Rectal smooth muscle tissue (tissue), 1 donor: ENCODE measurements around the gene SYDE1.
A peak's percentile ranks its signal among the peaks of the same experiment; 100 is the strongest.
"Not testable (repeated sequence)": the region's sequence is repeated elsewhere in the genome, so short reads cannot be mapped to it uniquely, and the experiment has no call there.

ENCODE experiments used
- H3K27ac ChIP-seq: one replicate; pipeline ENCODE4 v1.7.0; 2013; ENCODE audit warnings: low read depth, low read length, inconsistent platforms
- H3K27me3 ChIP-seq: one replicate; pipeline ENCODE4 v1.7.0; 2013; ENCODE audit warnings: low read length; ENCODE audit not compliant: control insufficient read depth, insufficient read depth
- H3K36me3 ChIP-seq: one replicate; pipeline ENCODE4 v1.7.0; 2013; ENCODE audit warnings: low read length; ENCODE audit not compliant: control insufficient read depth, insufficient read depth
- H3K4me1 ChIP-seq: one replicate; pipeline ENCODE4 v1.7.0; 2013; ENCODE audit warnings: low read length; ENCODE audit not compliant: control insufficient read depth, insufficient read depth
- H3K4me3 ChIP-seq: one replicate; pipeline ENCODE4 v1.7.0; 2013; ENCODE audit warnings: low read length
- H3K9ac ChIP-seq: one replicate; pipeline ENCODE4 v1.7.0; 2013; ENCODE audit warnings: low read length

The SYDE1 gene

DNA sequence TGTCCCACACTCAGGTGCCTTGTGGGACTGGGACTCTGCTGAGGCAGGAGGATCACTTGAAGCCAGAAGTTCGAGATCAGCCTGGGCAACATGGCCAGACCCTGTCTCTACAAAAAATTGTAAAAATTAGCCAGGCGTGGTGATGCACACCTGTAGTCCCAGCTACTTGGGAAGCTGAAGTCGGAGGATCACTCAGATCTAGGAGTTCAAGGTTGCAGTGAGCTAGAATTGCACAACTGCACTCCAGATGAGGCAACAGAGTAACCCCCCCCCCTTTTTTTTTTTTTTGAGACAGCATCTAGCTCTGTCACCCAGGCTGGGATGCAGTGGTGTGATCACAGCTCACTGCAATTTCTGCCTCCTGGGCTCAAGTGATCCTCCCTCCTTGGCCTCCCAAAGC is 11.0 kb upstream of the SYDE1 start:
- Histone ChIP-seq H3K9ac (no peak overlapping the region), H3K27ac (no peak overlapping the region), H3K4me1 (peaks cover 3% of the 10 kb centered on the region), H3K4me3 (no peak overlapping the region), H3K36me3 (no peaks in the 10 kb centered on the region), H3K27me3 (no peaks in the 10 kb centered on the region)

DNA sequence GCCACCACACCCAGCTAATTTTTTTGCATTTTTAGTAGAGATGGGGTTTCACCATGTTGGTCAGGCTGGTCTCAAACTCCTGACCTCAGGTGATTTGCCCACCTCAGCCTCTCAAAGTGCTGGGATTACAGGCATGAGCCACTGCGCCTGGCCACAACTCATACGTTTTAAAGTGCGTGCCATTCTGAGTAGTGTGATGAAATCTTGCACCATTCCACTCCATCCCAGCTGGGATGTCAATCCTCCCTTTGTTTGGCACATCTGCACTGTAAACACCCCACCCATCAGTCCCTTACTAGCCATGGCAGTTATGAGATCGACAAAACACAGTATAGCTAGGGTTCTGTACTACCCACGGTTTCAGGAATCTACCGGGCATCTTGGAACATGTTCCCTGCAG is 9.2 kb upstream of the SYDE1 start:
- not testable (repeated sequence) for H3K27ac ChIP-seq, H3K27me3 ChIP-seq, H3K36me3 ChIP-seq, H3K4me3 ChIP-seq, H3K9ac ChIP-seq, H3K4me1 ChIP-seq

DNA sequence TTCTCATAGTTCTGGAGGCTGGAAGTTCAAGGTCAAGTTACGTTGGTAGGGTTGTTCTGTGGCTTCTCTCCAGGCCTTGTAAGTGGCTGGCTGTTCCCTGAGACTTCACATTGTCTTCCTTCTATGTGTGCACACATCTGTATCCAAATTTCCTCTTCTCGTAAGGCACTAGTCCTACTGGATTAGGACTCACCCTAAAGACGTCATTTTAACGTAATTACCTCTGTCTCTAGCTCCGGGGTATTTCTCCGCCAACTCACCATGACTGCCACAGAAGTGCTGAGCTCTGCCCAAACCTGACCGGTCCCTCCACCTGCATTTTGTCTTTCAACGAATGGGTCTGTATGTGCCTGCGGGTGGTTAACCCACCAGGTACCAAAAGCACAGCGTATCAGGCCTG is 8.7 kb upstream of the SYDE1 start:
- H3K27me3 ChIP-seq, result no peaks in the 10 kb centered on the region
- no peaks in the 10 kb centered on the region for H3K36me3 ChIP-seq
- no peak overlapping the region for H3K9ac ChIP-seq
- no peak overlapping the region for H3K4me3 ChIP-seq
- H3K4me1 ChIP-seq, result no peaks in the 10 kb centered on the region
- H3K27ac ChIP-seq, result no peak overlapping the region

DNA sequence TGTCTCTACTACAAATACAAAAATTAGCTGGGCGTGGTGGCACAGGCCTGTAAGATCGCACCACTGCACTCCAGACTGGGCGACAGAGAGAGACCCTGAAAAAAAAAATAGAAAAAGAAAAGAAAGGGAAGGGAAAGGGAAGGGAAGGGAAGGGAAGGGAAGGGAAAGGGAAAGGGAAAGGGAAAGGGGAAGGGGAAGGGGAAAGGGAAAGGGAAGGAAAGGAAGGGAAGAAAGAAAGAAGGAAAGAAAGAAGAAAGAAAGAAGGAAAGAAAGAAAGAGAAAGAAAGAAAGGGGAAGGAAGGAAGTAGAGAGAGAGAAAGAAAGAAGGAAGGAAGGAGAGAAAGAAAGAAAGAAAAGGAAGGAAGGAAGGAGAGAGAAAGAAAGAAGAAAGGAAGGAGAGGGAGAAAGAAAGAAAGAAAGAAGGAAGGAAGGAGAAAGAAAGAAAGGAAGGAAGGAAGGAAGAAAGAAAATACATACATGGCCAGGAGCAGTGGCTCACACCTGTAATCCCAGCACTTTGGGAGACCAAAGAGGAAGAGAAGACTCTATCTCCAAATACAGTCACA is 8.1 kb upstream of the SYDE1 start:
- H3K4me3 ChIP-seq, result no peak overlapping the region
- no peak overlapping the region for H3K27ac ChIP-seq
- no peaks in the 10 kb centered on the region for H3K4me1 ChIP-seq
- H3K9ac ChIP-seq, result no peak overlapping the region
- no peaks in the 10 kb centered on the region for H3K36me3 ChIP-seq
- no peaks in the 10 kb centered on the region for H3K27me3 ChIP-seq

DNA sequence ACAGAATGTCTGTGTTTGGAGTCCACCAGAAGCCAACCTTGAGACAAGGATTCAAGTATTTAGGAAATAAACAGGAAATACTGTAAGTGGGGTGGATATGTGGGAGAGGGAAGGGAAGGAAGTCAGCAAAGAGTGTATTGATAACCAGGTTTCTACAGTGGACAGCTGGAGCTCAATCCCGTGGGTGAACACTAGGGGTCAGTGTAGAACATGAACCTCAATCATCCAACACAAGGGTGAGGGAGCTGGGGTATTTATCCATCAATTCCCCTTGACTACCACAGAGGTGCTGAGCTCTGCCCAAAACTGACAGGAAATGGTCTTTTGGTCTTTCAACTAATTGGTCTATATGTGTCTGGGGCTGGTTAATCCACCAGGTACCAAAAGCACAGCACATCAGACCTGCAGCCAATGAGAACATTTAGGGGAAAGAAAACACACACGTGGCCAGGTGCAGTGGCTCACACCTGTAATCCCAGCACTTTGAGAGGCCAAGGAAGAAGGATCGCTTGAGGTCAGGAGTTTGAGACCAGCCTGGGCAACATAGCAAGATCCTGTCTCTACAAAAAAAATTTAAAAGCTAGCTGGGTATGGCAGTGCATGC is 5.6 kb upstream of the SYDE1 start:
- Histone ChIP-seq H3K36me3 (no peaks in the 10 kb centered on the region), H3K9ac (no peak overlapping the region), H3K27ac (no peak overlapping the region), H3K4me3 (no peak overlapping the region), H3K4me1 (no peaks in the 10 kb centered on the region), H3K27me3 (no peaks in the 10 kb centered on the region)

DNA sequence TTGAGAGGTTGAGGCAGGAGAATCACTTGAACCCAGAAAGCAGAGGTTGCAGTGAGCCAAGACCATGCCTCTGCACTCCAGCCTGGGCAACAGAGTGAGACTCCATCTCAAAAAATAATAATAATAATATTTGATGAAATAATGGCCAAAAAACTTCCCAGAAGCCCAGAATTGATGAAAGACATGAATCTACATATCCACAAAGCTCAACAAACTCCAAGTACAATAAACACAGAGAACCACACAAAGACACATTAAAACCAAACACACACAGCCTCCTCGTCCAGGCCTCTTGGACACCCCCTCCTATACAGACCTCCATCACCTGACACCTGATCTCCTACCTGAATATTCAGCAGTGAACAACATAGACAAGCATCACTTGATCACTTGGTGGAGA is 3.2 kb upstream of the SYDE1 start:
- no peaks in the 10 kb centered on the region for H3K36me3 ChIP-seq
- no peaks in the 10 kb centered on the region for H3K27me3 ChIP-seq
- H3K4me1 ChIP-seq, result peaks cover 6% of the 10 kb centered on the region

DNA sequence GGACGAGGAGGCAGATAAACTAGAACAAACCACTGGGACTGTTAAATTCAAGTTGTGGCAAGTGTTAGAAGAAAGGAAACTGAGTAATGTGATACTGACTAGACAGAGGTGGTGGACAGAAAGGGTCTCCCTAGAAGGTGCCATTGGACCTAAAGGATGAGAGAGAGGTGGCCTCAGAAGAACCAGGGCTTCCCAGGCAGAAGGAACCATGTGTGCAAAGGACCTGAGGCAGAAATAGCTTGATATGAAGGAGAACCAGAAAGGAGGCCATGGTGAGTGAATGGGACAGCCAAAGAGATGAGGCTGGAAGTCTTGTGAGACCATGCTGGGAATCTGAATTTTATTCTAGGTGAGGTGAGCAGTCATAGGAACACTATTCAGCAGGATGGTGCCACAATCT is 2.8 kb upstream of the SYDE1 start:
- Histone ChIP-seq H3K4me3 (no peak overlapping the region), H3K27ac (no peak overlapping the region), H3K36me3 (no peaks in the 10 kb centered on the region), H3K27me3 (no peaks in the 10 kb centered on the region), H3K4me1 (peaks cover 6% of the 10 kb centered on the region), H3K9ac (no peak overlapping the region)

More for the DNA sequence above, 3.2 kb upstream of the SYDE1 start:
- Histone ChIP-seq H3K27ac (no peak overlapping the region), H3K4me3 (no peak overlapping the region), H3K9ac (no peak overlapping the region)

DNA sequence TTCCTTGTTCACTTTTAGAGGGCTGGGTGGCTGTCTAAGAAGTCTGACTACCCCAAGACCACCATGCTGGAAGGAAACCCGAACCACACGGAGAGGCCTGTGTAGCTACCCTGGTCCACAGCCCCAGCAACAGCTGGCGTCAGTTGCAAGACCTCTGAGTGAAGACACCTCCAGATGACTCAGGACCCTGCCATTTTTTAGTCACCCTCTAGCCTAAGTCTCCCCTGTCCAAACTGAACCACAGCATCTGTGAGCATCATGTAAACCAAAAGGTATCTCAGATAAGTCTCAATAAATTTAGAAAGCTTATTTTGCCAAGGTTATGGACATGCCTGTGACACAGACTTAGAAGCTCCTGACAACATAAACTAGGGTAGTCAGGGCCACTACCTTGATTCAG is 2.2 kb upstream of the SYDE1 start:
- Histone ChIP-seq H3K27ac (no peak overlapping the region), H3K36me3 (no peaks in the 10 kb centered on the region), H3K27me3 (no peaks in the 10 kb centered on the region), H3K4me3 (no peak overlapping the region), H3K4me1 (peaks cover 6% of the 10 kb centered on the region), H3K9ac (no peak overlapping the region)

DNA sequence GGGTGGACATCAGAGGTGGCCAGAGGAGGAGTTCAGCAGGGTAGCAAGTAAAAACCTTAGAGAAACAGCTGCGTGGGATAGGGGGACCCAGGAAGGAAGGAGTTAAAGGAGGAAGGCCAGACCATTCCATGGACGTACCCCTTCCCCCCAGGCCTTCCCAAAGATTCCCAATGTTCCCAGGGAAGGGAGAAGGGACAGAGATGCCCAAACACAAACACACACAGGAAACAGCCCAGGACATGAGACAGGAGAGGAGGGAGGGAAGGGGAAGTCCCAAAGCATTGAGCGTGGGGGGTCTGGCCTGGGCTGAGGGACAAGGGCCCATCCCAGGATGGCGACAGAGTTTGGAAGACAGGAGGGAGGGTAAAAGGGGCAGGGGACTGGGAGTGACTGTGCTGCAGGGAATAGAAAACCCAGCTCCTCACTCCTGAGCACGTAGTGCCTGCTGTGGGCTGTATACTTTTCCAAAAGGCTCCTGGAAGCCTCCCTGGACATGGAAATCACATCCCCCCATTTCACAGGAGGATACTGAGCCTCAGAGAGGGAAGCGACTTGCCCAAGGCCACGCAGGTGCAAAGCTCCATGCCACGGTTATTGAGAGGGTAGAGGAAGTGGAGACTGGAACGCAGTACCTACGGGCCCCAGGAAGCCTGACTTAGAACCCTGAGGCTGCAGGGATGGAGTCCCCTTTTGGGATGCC is 1.1 kb downstream of the SYDE1 start:
- H3K36me3 ChIP-seq, result peaks cover 12% of the 10 kb centered on the region
- H3K4me1 ChIP-seq, result peaks cover 6% of the 10 kb centered on the region
- H3K4me3 ChIP-seq, result peak overlapping the region; percentile 73
- H3K27me3 ChIP-seq, result no peaks in the 10 kb centered on the region
- peak overlapping the region; percentile 89 for H3K27ac ChIP-seq
- H3K9ac ChIP-seq, result peak overlapping the region; percentile 73

DNA sequence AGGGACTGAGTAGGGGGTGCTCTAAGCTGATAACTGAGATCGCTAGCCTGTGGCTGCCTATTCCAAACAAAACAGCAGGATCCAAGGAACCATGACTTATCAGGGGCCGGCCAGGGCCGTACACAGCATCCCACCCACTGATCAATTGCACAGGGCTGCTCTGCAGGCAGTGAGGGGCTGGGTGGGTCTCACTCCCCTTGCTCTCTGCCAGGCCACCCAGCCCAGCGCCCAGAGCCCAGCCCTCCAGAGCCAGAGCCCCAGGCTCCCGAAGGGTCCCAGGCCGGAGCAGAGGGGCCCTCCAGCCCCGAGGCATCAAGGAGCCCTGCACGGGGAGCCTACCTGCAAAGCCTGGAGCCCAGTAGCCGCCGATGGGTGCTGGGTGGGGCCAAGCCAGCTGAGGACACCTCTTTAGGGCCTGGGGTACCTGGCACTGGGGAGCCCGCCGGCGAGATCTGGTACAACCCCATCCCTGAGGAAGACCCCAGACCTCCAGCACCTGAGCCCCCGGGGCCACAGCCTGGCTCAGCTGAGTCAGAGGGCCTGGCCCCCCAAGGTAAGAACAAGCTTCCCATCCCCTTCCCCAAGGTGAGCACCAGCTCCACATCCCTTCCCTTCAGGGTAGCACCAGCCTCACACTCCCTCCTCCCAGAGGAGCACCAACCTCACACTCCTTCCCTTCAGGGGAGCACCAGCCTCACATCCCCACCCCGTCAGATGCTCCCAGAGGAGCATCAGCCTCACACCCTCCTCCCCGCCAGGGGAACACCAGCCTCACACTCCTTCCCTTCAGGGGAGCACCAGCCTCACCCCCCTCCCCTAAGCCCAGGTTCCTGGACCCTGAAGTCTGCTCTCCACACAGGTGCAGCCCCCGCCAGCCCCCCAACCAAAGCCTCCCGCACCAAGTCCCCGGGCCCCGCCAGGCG is 1.9 kb downstream of the SYDE1 start:
- Histone ChIP-seq H3K4me1 (peaks cover 6% of the 10 kb centered on the region), H3K36me3 (peaks cover 19% of the 10 kb centered on the region), H3K27me3 (no peaks in the 10 kb centered on the region), H3K27ac (peak overlapping the region; percentile 89), H3K9ac (no peak overlapping the region), H3K4me3 (no peak overlapping the region)

DNA sequence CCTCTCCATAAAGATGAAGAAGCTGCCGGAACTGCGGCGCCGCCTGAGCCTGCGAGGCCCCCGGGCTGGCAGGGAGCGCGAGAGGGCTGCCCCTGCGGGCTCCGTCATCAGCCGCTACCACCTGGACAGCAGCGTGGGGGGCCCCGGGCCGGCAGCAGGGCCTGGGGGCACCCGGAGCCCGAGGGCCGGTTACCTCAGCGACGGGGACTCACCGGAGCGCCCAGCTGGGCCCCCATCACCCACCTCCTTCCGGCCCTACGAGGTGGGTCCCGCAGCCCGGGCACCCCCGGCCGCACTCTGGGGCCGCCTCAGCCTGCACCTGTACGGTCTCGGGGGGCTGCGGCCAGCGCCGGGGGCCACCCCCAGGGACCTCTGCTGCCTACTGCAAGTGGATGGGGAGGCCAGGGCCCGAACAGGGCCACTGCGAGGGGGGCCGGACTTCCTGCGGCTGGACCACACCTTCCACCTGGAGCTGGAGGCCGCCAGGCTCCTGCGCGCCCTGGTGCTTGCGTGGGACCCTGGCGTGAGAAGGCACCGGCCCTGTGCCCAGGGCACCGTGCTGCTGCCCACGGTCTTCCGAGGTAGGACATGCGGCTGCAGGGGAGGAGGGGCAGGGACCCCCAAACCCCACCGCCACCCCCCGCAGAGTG is 2.7 kb downstream of the SYDE1 start:
- Histone ChIP-seq H3K27ac (no peak overlapping the region), H3K4me1 (peaks cover 7% of the 10 kb centered on the region), H3K36me3 (peaks cover 23% of the 10 kb centered on the region), H3K4me3 (no peak overlapping the region), H3K27me3 (no peaks in the 10 kb centered on the region), H3K9ac (no peak overlapping the region)

DNA sequence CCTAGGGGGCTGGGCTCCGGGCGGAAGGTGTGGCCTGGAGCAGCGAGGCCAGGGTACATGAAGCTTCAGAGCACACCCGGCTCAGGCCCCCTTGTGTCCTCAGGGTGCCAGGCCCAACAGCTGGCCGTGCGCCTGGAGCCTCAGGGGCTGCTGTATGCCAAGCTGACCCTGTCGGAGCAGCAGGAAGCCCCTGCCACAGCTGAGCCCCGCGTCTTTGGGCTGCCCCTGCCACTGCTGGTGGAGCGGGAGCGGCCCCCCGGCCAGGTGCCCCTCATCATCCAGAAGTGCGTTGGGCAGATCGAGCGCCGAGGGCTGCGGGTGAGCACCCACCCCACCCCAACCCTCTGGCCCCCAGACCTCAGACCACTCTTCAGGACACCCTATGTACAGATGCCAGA is 3.2 kb downstream of the SYDE1 start:
- Histone ChIP-seq H3K27ac (no peak overlapping the region), H3K4me1 (peaks cover 12% of the 10 kb centered on the region), H3K4me3 (no peak overlapping the region), H3K27me3 (no peaks in the 10 kb centered on the region), H3K36me3 (peaks cover 24% of the 10 kb centered on the region), H3K9ac (no peak overlapping the region)
